A549 (cell line): Measurements from ENCODE around the gene GFM1. TPM values are rescaled to one million over a fixed set of nuclear protein-coding genes. Genes with fewer than 3 reads are reported as not detected.

Source experiments
- ATAC-seq, 2 experiments: fragments of 200-7000 bp in 1 of 2; fragments of >200 bp in 1 of 2; cut with Nextera tagmentation in 1 of 2; cut with Tn5 transposase in 1 of 2; 3 replicates each; pipeline versions ENCODE4 v1.8.0 to v1.9.1; 2018 to 2020; ENCODE audit warnings: mild to moderate bottlenecking in 1 of 2, moderate library complexity in 1 of 2
- CTCF ChIA-PET: fragments of 300-600 bp; sonication (Branson Sonifier 250); formaldehyde crosslinking; extraction: SDS; loops from one replicate; lab custom pipeline; 2021; ENCODE audit warnings: antibody characterized with exemption, inconsistent platforms; lab: Yijun Ruan, JAX
- POLR2A ChIA-PET: fragments of 350-600 bp; formaldehyde crosslinking; extraction: SDS; loops from one replicate; lab custom pipeline; 2021; ENCODE audit warnings: antibody characterized with exemption, inconsistent platforms; lab: Yijun Ruan, JAX
- DNase-seq, 2 experiments: peaks; one replicate each; pipeline versions ENCODE4 v3.0.0 to v3.0.0-alpha.2; 2011 to 2016; ENCODE audit warnings: low read depth in 1 of 2, low spot score in 1 of 2
- FAIRE-seq: peaks from 2 replicates; lab custom pipeline; 2011; peaks lifted over from hg19 to GRCh38; lab: Jason Lieb, UNC
- H3K27ac ChIP-seq, 2 experiments: fragments of >200 bp; sonication (Bioruptor Twin); formaldehyde crosslinking; 3 replicates each; pipeline ENCODE4 v1.5.1; 2016 to 2017
- H3K4me1 ChIP-seq: fragments of >200 bp; sonication (Bioruptor Twin); formaldehyde crosslinking; 3 replicates; pipeline ENCODE4 v1.6.1; 2016
- H3K4me2 ChIP-seq: fragments of >200 bp; sonication (Bioruptor Twin); formaldehyde crosslinking; 3 replicates; pipeline ENCODE4 v1.6.1; 2016
- H3K4me3 ChIP-seq: fragments of >200 bp; sonication (Bioruptor Twin); formaldehyde crosslinking; 3 replicates; pipeline ENCODE4 v1.5.1; 2016
- H3K9me3 ChIP-seq: fragments of >200 bp; sonication (Bioruptor Twin); formaldehyde crosslinking; 3 replicates; pipeline ENCODE4 v1.6.1; 2016
- CEBPB ChIP-seq, 2 experiments: fragments of >200 bp in 1 of 2; sonication (Bioruptor Twin) in 1 of 2; formaldehyde crosslinking in 1 of 2; IDR thresholded peaks; 2 replicates each; pipeline ENCODE4 v1.6.1; 2012 to 2016
- CHD2 ChIP-seq: fragments of 150-350 bp; IDR thresholded peaks from 2 replicates; pipeline ENCODE4 v1.6.1; 2014; ENCODE audit warnings: low read length; ENCODE audit not compliant: partially characterized antibody
- FOSB ChIP-seq: fragments of 250-450 bp; sonication (Bioruptor Pico); IDR thresholded peaks from 2 replicates; pipeline ENCODE4 v1.5.0; 2020; ENCODE audit warnings: mild to moderate bottlenecking, moderate library complexity
- FOSL2 ChIP-seq, 2 experiments: fragments of 450-650 bp in 1 of 2; fragments of >200 bp in 1 of 2; sonication (Bioruptor Twin) in 1 of 2; formaldehyde crosslinking; IDR thresholded peaks; 2 replicates each; pipeline versions ENCODE4 v1.5.0 to v1.6.1; 2016 to 2020; ENCODE audit warnings: mild to moderate bottlenecking in 1 of 2, moderate library complexity in 1 of 2
- FOXS1 ChIP-seq: fragments of 250-450 bp; sonication (Bioruptor Pico); IDR thresholded peaks from 2 replicates; pipeline ENCODE4 v1.5.0; 2020; ENCODE audit warnings: mild to moderate bottlenecking, moderate library complexity
- GATA3 ChIP-seq: IDR thresholded peaks from 2 replicates; pipeline ENCODE4 v1.6.1; 2012; ENCODE audit warnings: borderline replicate concordance
- HEYL ChIP-seq: fragments of 250-450 bp; sonication (Bioruptor Pico); IDR thresholded peaks from 2 replicates; pipeline ENCODE4 v1.8.0; 2021; ENCODE audit warnings: mild to moderate bottlenecking, moderate library complexity
- HOXA7 ChIP-seq: fragments of 250-450 bp; sonication (Bioruptor Pico); IDR thresholded peaks from 2 replicates; pipeline ENCODE4 v1.5.0; 2020; ENCODE audit warnings: mild to moderate bottlenecking, moderate library complexity
- HOXB13 ChIP-seq: fragments of 250-450 bp; sonication (Bioruptor Pico); IDR thresholded peaks from 2 replicates; pipeline ENCODE4 v1.5.0; 2020; ENCODE audit warnings: low read depth, mild to moderate bottlenecking, moderate library complexity
- JUN ChIP-seq, 2 experiments: fragments of >200 bp; sonication (Bioruptor Twin); formaldehyde crosslinking; IDR thresholded peaks; 2 replicates in 1 of 2; 3 replicates in 1 of 2; pipeline ENCODE4 v1.6.1; 2016 to 2017
- JUNB ChIP-seq: fragments of >200 bp; sonication (Bioruptor Twin); formaldehyde crosslinking; IDR thresholded peaks from 2 replicates; pipeline ENCODE4 v1.6.1; 2016
- MAFK ChIP-seq: fragments of 450-650 bp; IDR thresholded peaks from 2 replicates; pipeline ENCODE4 v1.6.1; 2014; ENCODE audit not compliant: partially characterized antibody
- NPAS2 ChIP-seq: fragments of 250-450 bp; sonication (Bioruptor Pico); IDR thresholded peaks from 2 replicates; pipeline ENCODE4 v1.8.0; 2022; ENCODE audit warnings: mild to moderate bottlenecking, moderate library complexity, borderline replicate concordance
- NR3C1 ChIP-seq: fragments of >200 bp; sonication (Bioruptor Twin); formaldehyde crosslinking; IDR thresholded peaks from 3 replicates; pipeline ENCODE4 v1.6.1; 2017
- PHF8 ChIP-seq: fragments of 200-600 bp; sonication (generic); IDR thresholded peaks from 2 replicates; pipeline ENCODE4 v1.6.1; 2016; ENCODE audit warnings: low read depth, mild to moderate bottlenecking, antibody characterized with exemption, moderate library complexity, borderline replicate concordance
- RFX5 ChIP-seq: fragments of 450-650 bp; IDR thresholded peaks from 2 replicates; pipeline ENCODE4 v1.7.1; 2014; ENCODE audit warnings: antibody characterized with exemption, mild to moderate bottlenecking, moderate library complexity
- SMC3 ChIP-seq: fragments of >200 bp; sonication (Bioruptor Twin); formaldehyde crosslinking; IDR thresholded peaks from 3 replicates; pipeline ENCODE4 v1.6.1; 2018; ENCODE audit warnings: inconsistent platforms
- SREBF2 ChIP-seq: fragments of 450-650 bp; IDR thresholded peaks from 2 replicates; pipeline ENCODE4 v1.6.1; 2014; ENCODE audit warnings: mild to moderate bottlenecking, moderate library complexity
- TFCP2L1 ChIP-seq: fragments of 250-450 bp; sonication (Bioruptor Pico); IDR thresholded peaks from 2 replicates; pipeline ENCODE4 v1.5.0; 2021; ENCODE audit warnings: mild to moderate bottlenecking
- WGBS: methylation state at CpG from one replicate; pipeline ENCODE4 v1.1.6; 2017; ENCODE audit errors: missing lambda C conversion rate; 5-methylcytosine and 5-hydroxymethylcytosine counted together
- polyA plus RNA-seq, 4 experiments: library from polyadenylated mRNA; depleted of rRNA in 3 of 4; stranded (reverse); fragments of >200 nt; fragmentation: RNase III in 1 of 4; extraction: RNeasy Plus Mini Kit Qiagen cat#74134 plus additional on column Dnase treatment in 1 of 4; gene quantifications; 2 replicates in 3 of 4; 3 replicates in 1 of 4; pipeline ENCODE4 v1.2.3, GENCODE V29; 2011 to 2017
- TF ChIP-seq, protein P1 (sequence below): fragments of 150-350 bp; IDR thresholded peaks from 2 replicates; pipeline ENCODE4 v1.6.1; 2014; ENCODE audit warnings: low read depth, mild to moderate bottlenecking, low read length
- TF ChIP-seq, protein P2 (sequence below): IDR thresholded peaks from 2 replicates; pipeline ENCODE4 v1.6.1; 2012; ENCODE audit warnings: low read depth, borderline replicate concordance
- TF ChIP-seq, protein P3 (sequence below): fragments of >200 bp; sonication (Bioruptor Twin); formaldehyde crosslinking; IDR thresholded peaks from 3 replicates; pipeline ENCODE4 v1.6.1; 2016

GFM1 gene
- polyA plus RNA-seq, 2 of the 4 experiments (the other 2 are of a cell fraction), result 48.8 to 71.4 TPM

DNA sequence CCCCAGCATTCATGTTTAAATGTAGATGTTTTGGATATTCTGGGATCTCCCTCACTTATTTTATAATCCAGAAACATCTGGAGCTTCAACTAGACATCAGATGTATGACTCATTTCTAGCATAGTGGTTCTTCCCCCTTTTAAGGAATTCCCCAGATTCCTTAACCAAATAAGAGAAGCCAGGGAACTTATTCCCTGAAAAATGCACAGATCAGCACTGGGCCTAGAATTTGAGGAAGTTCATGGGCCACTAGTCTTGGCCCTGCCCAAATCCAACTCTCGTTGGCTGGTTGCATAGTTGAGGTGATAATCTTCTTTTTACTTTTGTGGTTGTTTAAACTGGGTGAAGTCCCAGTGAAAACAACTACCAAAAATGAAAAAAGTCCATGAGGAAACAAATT is 67.6 kb downstream of the GFM1 start:
- H3K4me1 ChIP-seq, result peaks cover 60% of the 10 kb centered on the region
- TF ChIP-seq FOSL2 (IDR thresholded peaks at IDR 0.05) (no peak), FOSL2 (CRISPR knock-in tag; IDR thresholded peaks at IDR 0.05) (peak; percentile 76), JUNB (peak; percentile 24; the same call in 1 of the 2 replicates), MAFK (peak; percentile 69), NPAS2 (CRISPR knock-in tag) (no peak)
- no peak overlapping the region for H3K4me3 ChIP-seq
- H3K4me2 ChIP-seq, result peak overlapping the region; percentile 52
- 42% methylated on average over 1 of the region's 1 CpG for WGBS
- ATAC-seq, result peak in 1 of 2 experiments; percentile 68; a peak in 3 of 6 replicates
- peak; percentile 50 to 55 for DNase-seq
- ChIA-PET CTCF (interaction anchor here (0.6 to 12.4 kb wide), 5 partner anchors 15 to 80 kb away, joined by 3 to 71 read pairs (median 5); no protein-coding TSS in a partner anchor), POLR2A (interaction anchor here (0.7 kb wide), 1 partner anchor 12 kb away, joined by 3 read pairs; no protein-coding TSS in a partner anchor)
- H3K9me3 ChIP-seq, result no peaks in the 10 kb centered on the region
- no peak for FAIRE-seq
- peak overlapping the region; percentile 58 to 74; a peak in 5 of 6 replicates for H3K27ac ChIP-seq

DNA sequence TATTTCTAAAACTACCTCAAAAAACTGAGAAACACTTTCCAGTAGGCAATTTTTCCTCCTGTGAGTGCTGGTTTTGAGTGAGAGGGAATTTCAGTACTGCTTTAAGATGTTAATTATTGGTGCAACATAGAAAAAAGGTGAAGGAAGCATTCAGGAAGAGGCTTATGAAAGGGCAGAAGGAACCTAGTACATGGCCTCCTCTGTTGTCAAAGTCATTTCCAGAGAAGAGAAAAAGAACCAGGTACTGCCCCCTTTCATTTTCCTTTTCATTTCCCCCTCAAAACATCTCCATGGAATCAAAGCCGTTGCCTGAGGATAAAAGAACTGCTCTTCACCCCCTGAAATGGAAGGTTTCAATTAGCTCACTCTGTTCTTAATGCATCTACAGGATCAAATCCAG is 68.1 kb downstream of the GFM1 start:
- H3K4me3 ChIP-seq, result no peak overlapping the region
- H3K4me2 ChIP-seq, result peak overlapping the region; percentile 52
- ChIA-PET CTCF (interaction anchor here (0.6 to 12.4 kb wide), 7 partner anchors 8 to 79 kb away, joined by 3 to 71 read pairs (median 5); partner anchors contain the start of gene GFM1), POLR2A (no interaction called here)
- no peak for TF ChIP-seq HOXA7 (CRISPR knock-in tag)
- no peak for TF ChIP-seq PHF8
- TF ChIP-seq GATA3, result no peak
- TF ChIP-seq NR3C1, result no peak
- TF ChIP-seq NPAS2 (CRISPR knock-in tag), result no peak
- TF ChIP-seq, protein P1, sequence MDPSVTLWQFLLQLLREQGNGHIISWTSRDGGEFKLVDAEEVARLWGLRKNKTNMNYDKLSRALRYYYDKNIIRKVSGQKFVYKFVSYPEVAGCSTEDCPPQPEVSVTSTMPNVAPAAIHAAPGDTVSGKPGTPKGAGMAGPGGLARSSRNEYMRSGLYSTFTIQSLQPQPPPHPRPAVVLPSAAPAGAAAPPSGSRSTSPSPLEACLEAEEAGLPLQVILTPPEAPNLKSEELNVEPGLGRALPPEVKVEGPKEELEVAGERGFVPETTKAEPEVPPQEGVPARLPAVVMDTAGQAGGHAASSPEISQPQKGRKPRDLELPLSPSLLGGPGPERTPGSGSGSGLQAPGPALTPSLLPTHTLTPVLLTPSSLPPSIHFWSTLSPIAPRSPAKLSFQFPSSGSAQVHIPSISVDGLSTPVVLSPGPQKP, result no peak
- no peak for TF ChIP-seq JUN (IDR thresholded peaks at IDR 0.05)
- no peak for TF ChIP-seq FOXS1 (CRISPR knock-in tag)
- TF ChIP-seq HOXB13 (CRISPR knock-in tag), result no peak
- TF ChIP-seq SREBF2, result no peak
- TF ChIP-seq RFX5, result no peak
- TF ChIP-seq, protein P2, sequence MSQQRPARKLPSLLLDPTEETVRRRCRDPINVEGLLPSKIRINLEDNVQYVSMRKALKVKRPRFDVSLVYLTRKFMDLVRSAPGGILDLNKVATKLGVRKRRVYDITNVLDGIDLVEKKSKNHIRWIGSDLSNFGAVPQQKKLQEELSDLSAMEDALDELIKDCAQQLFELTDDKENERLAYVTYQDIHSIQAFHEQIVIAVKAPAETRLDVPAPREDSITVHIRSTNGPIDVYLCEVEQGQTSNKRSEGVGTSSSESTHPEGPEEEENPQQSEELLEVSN, result no peak
- no peak for TF ChIP-seq FOSB (CRISPR knock-in tag)
- no peak for TF ChIP-seq HEYL (CRISPR knock-in tag)
- TF ChIP-seq SMC3, result no peak
- peaks cover 66% of the 10 kb centered on the region for H3K4me1 ChIP-seq
- FAIRE-seq, result no peak
- ATAC-seq, result no peak
- WGBS, result 87% methylated on average over 1 of the region's 1 CpG
- H3K9me3 ChIP-seq, result no peaks in the 10 kb centered on the region
- H3K27ac ChIP-seq, result peak overlapping the region; percentile 58 to 74; a peak in 5 of 6 replicates
- no peak for DNase-seq

DNA sequence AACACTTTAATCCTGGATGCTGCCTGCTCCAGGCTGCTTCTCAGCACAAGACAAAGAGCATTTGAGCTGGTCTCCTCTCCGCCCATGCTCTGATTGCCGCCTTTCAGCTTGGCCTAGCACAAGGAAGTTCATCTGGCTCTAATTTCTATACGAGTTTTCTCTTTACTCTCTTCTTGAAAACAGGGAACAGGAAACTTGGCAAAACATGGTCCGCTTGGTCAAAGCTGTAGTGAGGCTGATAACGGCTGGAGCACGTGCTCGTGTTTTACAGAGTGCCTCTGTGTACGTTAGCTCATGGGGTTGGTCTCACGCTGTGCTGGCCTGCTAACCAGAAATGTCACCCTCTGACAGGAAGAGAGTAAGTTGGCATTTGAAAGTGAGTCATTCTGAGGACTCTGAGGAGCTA is 68.8 kb downstream of the GFM1 start:
- no peak for FAIRE-seq
- POLR2A ChIA-PET, result no interaction called here

More for the DNA sequence above, 68.8 kb downstream of the GFM1 start:
- CTCF ChIA-PET, result interaction anchor here (0.9 to 12.4 kb wide), 9 partner anchors 9 to 78 kb away, joined by 3 to 71 read pairs (median 4); partner anchors contain the start of gene GFM1
- H3K4me3 ChIP-seq, result no peak overlapping the region
- TF ChIP-seq MAFK (no peak), CEBPB (IDR thresholded peaks at IDR 0.05) (no peak), CHD2 (no peak), TFCP2L1 (CRISPR knock-in tag) (no peak), RFX5 (no peak)
- TF ChIP-seq, protein P3, sequence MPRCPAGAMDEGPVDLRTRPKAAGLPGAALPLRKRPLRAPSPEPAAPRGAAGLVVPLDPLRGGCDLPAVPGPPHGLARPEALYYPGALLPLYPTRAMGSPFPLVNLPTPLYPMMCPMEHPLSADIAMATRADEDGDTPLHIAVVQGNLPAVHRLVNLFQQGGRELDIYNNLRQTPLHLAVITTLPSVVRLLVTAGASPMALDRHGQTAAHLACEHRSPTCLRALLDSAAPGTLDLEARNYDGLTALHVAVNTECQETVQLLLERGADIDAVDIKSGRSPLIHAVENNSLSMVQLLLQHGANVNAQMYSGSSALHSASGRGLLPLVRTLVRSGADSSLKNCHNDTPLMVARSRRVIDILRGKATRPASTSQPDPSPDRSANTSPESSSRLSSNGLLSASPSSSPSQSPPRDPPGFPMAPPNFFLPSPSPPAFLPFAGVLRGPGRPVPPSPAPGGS, result no peak
- peaks cover 72% of the 10 kb centered on the region for H3K4me1 ChIP-seq
- H3K9me3 ChIP-seq, result no peaks in the 10 kb centered on the region
- peak overlapping the region in 1 of 2 experiments; percentile 74; a peak in 3 of 6 replicates for H3K27ac ChIP-seq
- 84% methylated on average over 9 of the region's 9 CpGs for WGBS
- no peak overlapping the region; the same call in 1 of the 3 replicates for H3K4me2 ChIP-seq
- DNase-seq (no peak), ATAC-seq (no peak)
